Smooth muscle cell (in vitro differentiated cells): ENCODE data around the gene SRXN1. TPM values are rescaled to one million over a fixed set of nuclear protein-coding genes. Genes with fewer than 3 reads are reported as not detected.
A peak's percentile ranks its signal among the peaks of the same experiment; 100 is the strongest.

Source experiments
- DNase-seq: peaks from one replicate; lab custom pipeline; 2025; ENCODE audit not compliant: unreplicated experiment; lab: John Stamatoyannopoulos, UW
- H2AFZ ChIP-seq: fragments of 200-600 bp; sonication (generic); 2 replicates; pipeline ENCODE4 v1.6.0; 2016; ENCODE audit warnings: antibody characterized with exemption, low read depth, mild to moderate bottlenecking
- H3F3A ChIP-seq: fragments of 200-600 bp; sonication (generic); 2 replicates; pipeline ENCODE4 v1.6.0; 2017; ENCODE audit warnings: antibody characterized with exemption, low read depth
- H3K27ac ChIP-seq: fragments of 200-600 bp; sonication (generic); 2 replicates; pipeline ENCODE4 v1.5.1; 2016; ENCODE audit warnings: low read depth, mild to moderate bottlenecking
- H3K27me3 ChIP-seq: fragments of 200-600 bp; sonication (generic); 2 replicates; pipeline ENCODE4 v1.6.1; 2016; ENCODE audit warnings: low read depth, mild to moderate bottlenecking
- H3K36me3 ChIP-seq: fragments of 200-600 bp; sonication (generic); 2 replicates; pipeline ENCODE4 v1.5.1; 2016; ENCODE audit warnings: low read depth
- H3K4me1 ChIP-seq: fragments of 200-600 bp; sonication (generic); 2 replicates; pipeline ENCODE4 v1.5.1; 2016; ENCODE audit warnings: low read depth
- H3K4me2 ChIP-seq: fragments of 200-600 bp; sonication (generic); 2 replicates; pipeline ENCODE4 v1.6.0; 2016; ENCODE audit warnings: mild to moderate bottlenecking
- H3K4me3 ChIP-seq: fragments of 200-600 bp; sonication (generic); 2 replicates; pipeline ENCODE4 v1.5.1; 2016; ENCODE audit warnings: mild to moderate bottlenecking
- H3K79me2 ChIP-seq: fragments of 200-600 bp; sonication (generic); 2 replicates; pipeline ENCODE4 v1.6.0; 2016; ENCODE audit warnings: low read depth, mild to moderate bottlenecking
- H3K9ac ChIP-seq: fragments of 200-600 bp; sonication (generic); 2 replicates; pipeline ENCODE4 v1.6.0; 2016; ENCODE audit warnings: low read depth
- H3K9me3 ChIP-seq: fragments of 200-600 bp; sonication (generic); replicated peaks from 2 replicates; pipeline ENCODE4 v1.5.1; 2016; ENCODE audit warnings: low read depth
- H4K20me1 ChIP-seq: fragments of 200-600 bp; sonication (generic); 2 replicates; pipeline ENCODE4 v1.6.0; 2016; ENCODE audit warnings: low read depth
- WGBS: methylation state at CpG from one replicate; pipeline ENCODE4 v1.1.7; 2016; ENCODE audit warnings: low lambda C conversion rate; 5-methylcytosine and 5-hydroxymethylcytosine counted together
- polyA plus RNA-seq: library from polyadenylated mRNA; unstranded; fragments of >200 nt; fragmentation: Nextera tagmentation; extraction: Ambion mirVana; gene quantifications from 2 replicates; pipeline ENCODE4 v1.2.1, GENCODE V29; 2016
- total RNA-seq: library from RNA; depleted of rRNA; stranded (reverse); fragments of >200 nt; gene quantifications from 2 replicates; pipeline ENCODE4 v1.2.3, GENCODE V29; 2014
- TF ChIP-seq, protein P1 (sequence below): fragments of 200-600 bp; sonication (generic); IDR thresholded peaks from 2 replicates; pipeline ENCODE4 v1.5.1; 2017; ENCODE audit warnings: borderline replicate concordance, mild to moderate bottlenecking, antibody characterized with exemption; ENCODE audit not compliant: insufficient read depth, poor library complexity, severe bottlenecking

The SRXN1 gene
- total and polyA plus RNA-seq, 2 experiments from 2014 or later = 26.9 to 27.2 TPM

- Histone ChIP-seq H4K20me1 (peaks cover 33% of the 10 kb centered on the region), H3K4me1 (peaks cover 11% of the 10 kb centered on the region), H3K9me3 (no peaks in the 10 kb centered on the region), H2AFZ (no peak overlapping the region), H3K27ac (peak overlapping the region; percentile 84), H3K79me2 (no peaks in the 10 kb centered on the region), H3K27me3 (no peaks in the 10 kb centered on the region), H3K36me3 (peaks cover 12% of the 10 kb centered on the region), H3K4me2 (peak overlapping the region; percentile 95), H3K4me3 (peak overlapping the region; percentile 74), H3F3A (peaks cover under 1% of the 10 kb centered on the region), H3K9ac (peak overlapping the region; percentile 97)
- TF ChIP-seq, protein P1, sequence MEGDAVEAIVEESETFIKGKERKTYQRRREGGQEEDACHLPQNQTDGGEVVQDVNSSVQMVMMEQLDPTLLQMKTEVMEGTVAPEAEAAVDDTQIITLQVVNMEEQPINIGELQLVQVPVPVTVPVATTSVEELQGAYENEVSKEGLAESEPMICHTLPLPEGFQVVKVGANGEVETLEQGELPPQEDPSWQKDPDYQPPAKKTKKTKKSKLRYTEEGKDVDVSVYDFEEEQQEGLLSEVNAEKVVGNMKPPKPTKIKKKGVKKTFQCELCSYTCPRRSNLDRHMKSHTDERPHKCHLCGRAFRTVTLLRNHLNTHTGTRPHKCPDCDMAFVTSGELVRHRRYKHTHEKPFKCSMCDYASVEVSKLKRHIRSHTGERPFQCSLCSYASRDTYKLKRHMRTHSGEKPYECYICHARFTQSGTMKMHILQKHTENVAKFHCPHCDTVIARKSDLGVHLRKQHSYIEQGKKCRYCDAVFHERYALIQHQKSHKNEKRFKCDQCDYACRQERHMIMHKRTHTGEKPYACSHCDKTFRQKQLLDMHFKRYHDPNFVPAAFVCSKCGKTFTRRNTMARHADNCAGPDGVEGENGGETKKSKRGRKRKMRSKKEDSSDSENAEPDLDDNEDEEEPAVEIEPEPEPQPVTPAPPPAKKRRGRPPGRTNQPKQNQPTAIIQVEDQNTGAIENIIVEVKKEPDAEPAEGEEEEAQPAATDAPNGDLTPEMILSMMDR = no peak
- no peak for DNase-seq
- 60% methylated on average over 20 of the region's 20 CpGs for WGBS
These were observed 1.0 kb downstream of the SRXN1 start for GRCh38 chr20:651713-652614.

DNA sequence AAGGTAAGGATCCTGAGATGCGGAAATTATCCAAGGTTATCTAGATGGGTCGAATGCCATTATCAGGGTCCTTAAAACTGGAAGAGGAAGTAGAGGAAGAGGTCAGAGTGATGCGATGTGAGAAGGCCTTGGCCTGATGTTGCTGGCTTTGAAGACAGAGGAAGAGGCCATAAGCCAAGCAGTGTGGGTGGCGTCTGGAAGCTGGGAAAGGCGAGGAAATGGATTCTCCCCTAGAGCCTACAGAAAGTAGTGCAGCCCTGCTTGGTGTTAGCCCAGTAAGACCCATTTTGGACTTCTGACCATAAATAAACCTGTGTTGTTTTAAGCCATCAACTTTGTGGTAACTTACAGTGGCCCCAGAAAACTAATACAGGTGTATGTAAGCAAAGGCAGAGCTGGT, 2.0 kb downstream of the SRXN1 start:
- Histone ChIP-seq H3K9me3 (no peaks in the 10 kb centered on the region), H3K27me3 (no peaks in the 10 kb centered on the region), H3K4me1 (peaks cover 11% of the 10 kb centered on the region), H3K4me2 (no peak overlapping the region), H3K36me3 (peaks cover 12% of the 10 kb centered on the region), H4K20me1 (peaks cover 38% of the 10 kb centered on the region), H3K79me2 (no peaks in the 10 kb centered on the region), H3K4me3 (no peak overlapping the region), H2AFZ (no peak overlapping the region), H3K27ac (no peak overlapping the region), H3K9ac (no peak overlapping the region), H3F3A (peaks cover 4% of the 10 kb centered on the region)
- WGBS = 91% methylated on average over 5 of the region's 5 CpGs
- TF ChIP-seq, protein P1 = no peak
- DNase-seq = no peak

GRCh38 chr20:650281-650680, 2.7 kb downstream of the SRXN1 start:
- Histone ChIP-seq H3K79me2 (no peaks in the 10 kb centered on the region), H3K27ac (no peak overlapping the region), H3K36me3 (peaks cover 12% of the 10 kb centered on the region), H3K4me2 (no peak overlapping the region), H3K4me1 (peaks cover 11% of the 10 kb centered on the region), H3K4me3 (no peak overlapping the region), H3F3A (peaks cover 4% of the 10 kb centered on the region), H3K9ac (no peak overlapping the region), H3K9me3 (no peaks in the 10 kb centered on the region), H4K20me1 (peaks cover 45% of the 10 kb centered on the region), H3K27me3 (no peaks in the 10 kb centered on the region), H2AFZ (no peak overlapping the region)
- 96% methylated on average over 5 of the region's 5 CpGs for WGBS
- no peak for DNase-seq
- TF ChIP-seq, protein P1 = no peak
